Epithelial cell of proximal tubule (primary cell): ENCODE measurements around the gene SH3D21. TPM values are rescaled to one million over a fixed set of nuclear protein-coding genes. Genes with fewer than 3 reads are reported as not detected.
A peak's percentile ranks its signal among the peaks of the same experiment; 100 is the strongest.

Experiments
- DNase-seq: peaks from one replicate; pipeline ENCODE4 v3.0.0-alpha.2; 2011; ENCODE audit warnings: low read depth
- H3K4me3 ChIP-seq: 2 replicates; pipeline ENCODE4 v1.5.1; 2011; ENCODE audit warnings: low read depth, mild to moderate bottlenecking, low read length
- CTCF ChIP-seq: conservative IDR thresholded peaks from 2 replicates; pipeline ENCODE4 v1.5.1; 2012; ENCODE audit warnings: low read depth, mild to moderate bottlenecking, low read length
- total RNA-seq: library from RNA; depleted of rRNA; stranded (reverse); fragments of >200 nt; gene quantifications from 2 replicates; pipeline ENCODE4 v1.2.3, GENCODE V29; 2015

The SH3D21 gene
- total RNA-seq, 1 donor from 2014 or later = 20.3 TPM

- H3K4me3 ChIP-seq = no peak overlapping the region
- no peak for DNase-seq
- TF ChIP-seq CTCF = no peak
These were observed 4.9 kb upstream of the SH3D21 start for GRCh38 chr1:36301220-36301619.

DNA sequence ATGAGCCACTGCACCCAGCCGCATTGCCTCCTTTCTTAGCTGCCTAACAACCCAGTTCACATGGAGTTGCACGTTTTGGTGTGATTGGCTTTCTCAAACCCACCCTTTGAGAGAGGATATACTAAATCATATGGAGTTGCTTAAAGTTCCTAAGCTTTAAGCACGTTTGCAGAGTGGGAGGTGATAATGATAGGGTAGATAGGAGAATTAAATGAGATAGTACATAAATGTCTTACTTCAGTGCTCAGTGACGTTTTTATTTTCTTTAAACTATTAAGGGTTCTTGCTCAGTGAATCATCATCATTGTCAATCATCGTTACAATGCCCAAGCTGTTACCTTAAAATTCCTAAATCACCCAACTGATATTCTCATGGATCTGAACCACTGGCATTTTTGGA lies 2.9 kb upstream of the SH3D21 start:
- no peak overlapping the region for H3K4me3 ChIP-seq
- no peak for DNase-seq
- no peak for TF ChIP-seq CTCF

- TF ChIP-seq CTCF = no peak
- DNase-seq = no peak
- no peak overlapping the region for H3K4me3 ChIP-seq
These were observed 2.4 kb upstream of the SH3D21 start for GRCh38 chr1:36303650-36304360.

- H3K4me3 ChIP-seq = no peak overlapping the region
- no peak for DNase-seq
- no peak for TF ChIP-seq CTCF
These were observed 1.6 kb upstream of the SH3D21 start for GRCh38 chr1:36304521-36304920.

GRCh38 chr1:36304970-36305914 lies 926 bp upstream of the SH3D21 start:
- no peak for TF ChIP-seq CTCF
- DNase-seq = no peak
- no peak overlapping the region for H3K4me3 ChIP-seq

DNA sequence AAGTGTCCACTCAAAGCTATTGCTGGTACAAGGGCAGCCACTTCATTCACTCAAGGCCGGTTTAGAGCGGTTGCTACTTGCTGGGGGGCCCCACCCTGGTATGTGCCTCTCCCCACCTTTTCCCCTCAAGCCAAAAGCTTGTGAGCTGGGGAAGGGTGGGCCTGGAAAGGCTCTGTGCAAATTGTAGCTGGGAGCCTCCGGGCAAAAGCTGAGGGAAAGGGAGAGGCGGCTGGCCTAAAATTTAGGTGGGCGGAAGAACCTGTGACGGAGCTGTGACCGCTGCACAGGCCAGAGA lies 306 bp upstream of the SH3D21 start:
- TF ChIP-seq CTCF = no peak
- H3K4me3 ChIP-seq = peak overlapping the region; percentile 61
- DNase-seq = no peak
